ENCODE data around the gene CDK4. TPM values are rescaled to one million over a fixed set of nuclear protein-coding genes. Genes with fewer than 3 reads are reported as not detected.
A peak's percentile ranks its signal among the peaks of the same experiment; 100 is the strongest.

Gene CDK4
- polyA plus RNA-seq, 1 donor (not counting 4 experiments of a cell fraction or from before 2014, with no cell fraction given) = 146 TPM

GRCh38 chr12:57771236-57771872, 19.2 kb upstream of the CDK4 start:
- peak overlapping the region; percentile 79 to 96 (median 93) for H3K4me3 ChIP-seq (ENCODE audit: control insufficient read depth in 2 of 3, extremely low read depth in 1 of 3, insufficient read depth in 2 of 3, low read depth in 1 of 3, low read length in 3 of 3)
- H3K4me2 ChIP-seq (ENCODE audit: control insufficient read depth, extremely low read depth, insufficient read depth, low read depth, low read length) = peak overlapping the region; percentile 98
- no peaks in the 10 kb centered on the region for H3K27me3 ChIP-seq (ENCODE audit: control insufficient read depth, extremely low read depth, insufficient read depth, low read length)
- peaks cover 52% of the 10 kb centered on the region for H3K79me2 ChIP-seq (ENCODE audit: control insufficient read depth, insufficient read depth, low read length)
- FAIRE-seq (peak; percentile 59), DNase-seq (ENCODE audit: low read depth, low spot score) (no peak)
- peak overlapping the region; percentile 98 for H3K9ac ChIP-seq (ENCODE audit: control insufficient read depth, extremely low read depth, insufficient read depth, low read length)
- peak overlapping the region; percentile 98 for H2AFZ ChIP-seq (ENCODE audit: control insufficient read depth, low read length)
- peaks cover 14 to 20% of the 10 kb centered on the region in 2 experiments for H3K36me3 ChIP-seq (ENCODE audit: control insufficient read depth in 2 of 2, extremely low read depth in 1 of 2, insufficient read depth in 2 of 2, low read length in 2 of 2)
- no peaks in the 10 kb centered on the region for H4K20me1 ChIP-seq (ENCODE audit: control insufficient read depth, extremely low read depth, insufficient read depth, low read length)
- no peaks in the 10 kb centered on the region for H3K9me3 ChIP-seq (ENCODE audit: control insufficient read depth, low read depth, low read length)
- peaks cover 23% of the 10 kb centered on the region for H3K4me1 ChIP-seq (ENCODE audit: control insufficient read depth, extremely low read depth, insufficient read depth, low read length)
- peak overlapping the region; percentile 94 for H3K27ac ChIP-seq (ENCODE audit: control insufficient read depth, insufficient read depth, low read length)
- H3K9me1 ChIP-seq (ENCODE audit: control insufficient read depth, extremely low read depth, insufficient read depth, low read length) = no peaks in the 10 kb centered on the region
- dilution Hi-C loops (cut with MboI; ENCODE audit: extremely low pct_ligation_motif_present, low sequenced_read_pairs) = no loop called here
- TF ChIP-seq EZH2 (IDR thresholded peaks at IDR 0.05; ENCODE audit: low read length) = no peak
- TF ChIP-seq, protein P1, sequence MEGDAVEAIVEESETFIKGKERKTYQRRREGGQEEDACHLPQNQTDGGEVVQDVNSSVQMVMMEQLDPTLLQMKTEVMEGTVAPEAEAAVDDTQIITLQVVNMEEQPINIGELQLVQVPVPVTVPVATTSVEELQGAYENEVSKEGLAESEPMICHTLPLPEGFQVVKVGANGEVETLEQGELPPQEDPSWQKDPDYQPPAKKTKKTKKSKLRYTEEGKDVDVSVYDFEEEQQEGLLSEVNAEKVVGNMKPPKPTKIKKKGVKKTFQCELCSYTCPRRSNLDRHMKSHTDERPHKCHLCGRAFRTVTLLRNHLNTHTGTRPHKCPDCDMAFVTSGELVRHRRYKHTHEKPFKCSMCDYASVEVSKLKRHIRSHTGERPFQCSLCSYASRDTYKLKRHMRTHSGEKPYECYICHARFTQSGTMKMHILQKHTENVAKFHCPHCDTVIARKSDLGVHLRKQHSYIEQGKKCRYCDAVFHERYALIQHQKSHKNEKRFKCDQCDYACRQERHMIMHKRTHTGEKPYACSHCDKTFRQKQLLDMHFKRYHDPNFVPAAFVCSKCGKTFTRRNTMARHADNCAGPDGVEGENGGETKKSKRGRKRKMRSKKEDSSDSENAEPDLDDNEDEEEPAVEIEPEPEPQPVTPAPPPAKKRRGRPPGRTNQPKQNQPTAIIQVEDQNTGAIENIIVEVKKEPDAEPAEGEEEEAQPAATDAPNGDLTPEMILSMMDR (optimal IDR thresholded peaks at IDR 0.05 in 1 of 3, IDR thresholded peaks at IDR 0.05 in 1 of 3, conservative IDR thresholded peaks at IDR 0.05 in 1 of 3; ENCODE audit: extremely low read depth in 1 of 3, insufficient read depth in 2 of 3, low read length in 3 of 3) = no peak

DNA sequence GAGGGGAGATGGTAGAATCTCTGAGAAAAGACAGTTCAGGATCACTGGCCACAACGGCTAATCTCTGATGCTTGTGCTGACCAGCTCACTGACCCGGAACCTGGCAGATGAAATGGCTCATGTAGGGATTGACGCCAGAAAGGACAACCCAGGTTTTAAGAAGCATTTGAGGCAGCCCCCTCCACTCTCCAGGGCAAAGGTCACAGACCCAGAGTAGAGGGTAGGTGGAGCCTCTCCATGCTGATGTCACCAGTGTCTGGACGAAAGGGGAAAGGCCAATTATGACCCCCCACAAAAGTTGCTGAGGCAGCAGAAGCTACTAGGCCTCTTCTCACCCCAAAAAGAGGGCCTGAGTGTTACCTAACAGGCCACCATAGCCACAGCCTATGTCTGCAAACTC, 18.6 kb upstream of the CDK4 start:
- Histone ChIP-seq H3K9me3 (ENCODE audit: control insufficient read depth, low read depth, low read length) (no peaks in the 10 kb centered on the region), H3K4me1 (ENCODE audit: control insufficient read depth, extremely low read depth, insufficient read depth, low read length) (peaks cover 23% of the 10 kb centered on the region), H3K4me3 (ENCODE audit: control insufficient read depth in 2 of 3, extremely low read depth in 1 of 3, insufficient read depth in 2 of 3, low read depth in 1 of 3, low read length in 3 of 3) (no peak overlapping the region), H3K36me3 (ENCODE audit: control insufficient read depth in 2 of 2, extremely low read depth in 1 of 2, insufficient read depth in 2 of 2, low read length in 2 of 2) (peaks cover 12 to 20% of the 10 kb centered on the region in 2 experiments), H3K27me3 (ENCODE audit: control insufficient read depth, extremely low read depth, insufficient read depth, low read length) (no peaks in the 10 kb centered on the region), H3K9me1 (ENCODE audit: control insufficient read depth, extremely low read depth, insufficient read depth, low read length) (no peaks in the 10 kb centered on the region), H3K27ac (ENCODE audit: control insufficient read depth, insufficient read depth, low read length) (peak overlapping the region; percentile 32), H3K9ac (ENCODE audit: control insufficient read depth, extremely low read depth, insufficient read depth, low read length) (peak overlapping the region; percentile 98), H2AFZ (ENCODE audit: control insufficient read depth, low read length) (no peak overlapping the region), H3K4me2 (ENCODE audit: control insufficient read depth, extremely low read depth, insufficient read depth, low read depth, low read length) (peak overlapping the region; percentile 98), H3K79me2 (ENCODE audit: control insufficient read depth, insufficient read depth, low read length) (peaks cover 58% of the 10 kb centered on the region), H4K20me1 (ENCODE audit: control insufficient read depth, extremely low read depth, insufficient read depth, low read length) (no peaks in the 10 kb centered on the region)
- no peak for TF ChIP-seq EZH2 (IDR thresholded peaks at IDR 0.05; ENCODE audit: low read length)
- TF ChIP-seq, protein P1 (optimal IDR thresholded peaks at IDR 0.05 in 1 of 3, IDR thresholded peaks at IDR 0.05 in 1 of 3, conservative IDR thresholded peaks at IDR 0.05 in 1 of 3; ENCODE audit: extremely low read depth in 1 of 3, insufficient read depth in 2 of 3, low read length in 3 of 3) = no peak
- DNase-seq (ENCODE audit: low read depth, low spot score) (no peak), FAIRE-seq (no peak)
- dilution Hi-C loops (cut with MboI; ENCODE audit: extremely low pct_ligation_motif_present, low sequenced_read_pairs) = no loop called here
